ENCODE data around the gene DHRS4L2.
"Not testable (repeated sequence)": the region's sequence is repeated elsewhere in the genome, so short reads cannot be mapped to it uniquely, and the experiment has no call there.

Gene DHRS4L2

GRCh38 chr14:24012726-24013273 is 24.1 kb downstream of the DHRS4L2 start:
- not testable (repeated sequence) for FAIRE-seq; DNase-seq (ENCODE audit: insufficient read length, low spot score)

GRCh38 chr14:24013654-24014514 is 25.2 kb downstream of the DHRS4L2 start:
- peak; percentile 48 for DNase-seq (ENCODE audit: insufficient read length, low spot score)
- FAIRE-seq = peak; percentile 78

- DNase-seq (ENCODE audit: insufficient read length, low spot score); FAIRE-seq: not testable (repeated sequence)
Measured at GRCh38 chr14:24015745-24016144, 27.0 kb downstream of the DHRS4L2 start.

- not testable (repeated sequence) for DNase-seq (ENCODE audit: insufficient read length, low spot score); FAIRE-seq
Measured at GRCh38 chr14:24018978-24019377, 30.2 kb downstream of the DHRS4L2 start.

GRCh38 chr14:24019944-24020343 is 31.2 kb downstream of the DHRS4L2 start:
- FAIRE-seq; DNase-seq (ENCODE audit: insufficient read length, low spot score): not testable (repeated sequence)

GRCh38 chr14:24020520-24020919 is 31.8 kb downstream of the DHRS4L2 start:
- DNase-seq (ENCODE audit: insufficient read length, low spot score); FAIRE-seq: not testable (repeated sequence)

GRCh38 chr14:24024939-24025418 is 36.2 kb downstream of the DHRS4L2 start:
- DNase-seq (ENCODE audit: insufficient read length, low spot score); FAIRE-seq: not testable (repeated sequence)

- not testable (repeated sequence) for FAIRE-seq; DNase-seq (ENCODE audit: insufficient read length, low spot score)
Measured at GRCh38 chr14:24029687-24030086, 41.0 kb downstream of the DHRS4L2 start.

GRCh38 chr14:24031331-24031730 is 42.6 kb downstream of the DHRS4L2 start:
- FAIRE-seq; DNase-seq (ENCODE audit: insufficient read length, low spot score): not testable (repeated sequence)

- DNase-seq (ENCODE audit: insufficient read length, low spot score) (no peak), FAIRE-seq (no peak)
Measured at GRCh38 chr14:24032727-24033418, 44.1 kb downstream of the DHRS4L2 start.

GRCh38 chr14:24035769-24036168 is 47.0 kb downstream of the DHRS4L2 start:
- not testable (repeated sequence) for DNase-seq (ENCODE audit: insufficient read length, low spot score); FAIRE-seq

- peak; percentile 53 for DNase-seq (ENCODE audit: insufficient read length, low spot score)
- no peak for FAIRE-seq
Measured at GRCh38 chr14:24036169-24036962, 47.6 kb downstream of the DHRS4L2 start.

- not testable (repeated sequence) for FAIRE-seq; DNase-seq (ENCODE audit: insufficient read length, low spot score)
Measured at GRCh38 chr14:24036963-24037657, 48.4 kb downstream of the DHRS4L2 start.

- DNase-seq (ENCODE audit: insufficient read length, low spot score) (no peak), FAIRE-seq (no peak)
Measured at GRCh38 chr14:24037658-24038037, 48.9 kb downstream of the DHRS4L2 start.

- FAIRE-seq (no peak), DNase-seq (ENCODE audit: insufficient read length, low spot score) (no peak)
Measured at GRCh38 chr14:24038686-24039085, 50.0 kb downstream of the DHRS4L2 start.

- no peak for FAIRE-seq
Measured at GRCh38 chr14:24040692-24041091, 52.0 kb downstream of the DHRS4L2 start.

GRCh38 chr14:24042746-24043145 is 54.0 kb downstream of the DHRS4L2 start:
- FAIRE-seq (no peak), DNase-seq (ENCODE audit: insufficient read length, low spot score) (no peak)

More at GRCh38 chr14:24040692-24041091, 52.0 kb downstream of the DHRS4L2 start:
- no peak for DNase-seq (ENCODE audit: insufficient read length, low spot score)

- FAIRE-seq; DNase-seq (ENCODE audit: insufficient read length, low spot score): not testable (repeated sequence)
Measured at GRCh38 chr14:24049002-24049401, 60.3 kb downstream of the DHRS4L2 start.

GRCh38 chr14:24050753-24051152 is 62.0 kb downstream of the DHRS4L2 start:
- FAIRE-seq = not testable (repeated sequence)

More at GRCh38 chr14:24050753-24051152, 62.0 kb downstream of the DHRS4L2 start:
- DNase-seq (ENCODE audit: insufficient read length, low spot score) = not testable (repeated sequence)

Measured in GM19239 (cell line).